Stimulated activated CD4-positive, alpha-beta T cell treated with anti-CD3 and anti-CD28 coated beads, Interleukin-1b, Interleukin-23, amount 100 ng/mL, for 48 hours (primary cell): ENCODE data around the gene PIK3CD.
A peak's percentile ranks its signal among the peaks of the same experiment; 100 is the strongest.
"Not testable (repeated sequence)": the region's sequence is repeated elsewhere in the genome, so short reads cannot be mapped to it uniquely, and the experiment has no call there.

Experiments
- DNase-seq: peaks from one replicate; pipeline ENCODE4 v3.0.0-alpha.2; 2020

PIK3CD gene

GRCh38 chr1:9654834-9655723 is 3.5 kb downstream of the PIK3CD start:
- peak; percentile 71 for DNase-seq

DNA sequence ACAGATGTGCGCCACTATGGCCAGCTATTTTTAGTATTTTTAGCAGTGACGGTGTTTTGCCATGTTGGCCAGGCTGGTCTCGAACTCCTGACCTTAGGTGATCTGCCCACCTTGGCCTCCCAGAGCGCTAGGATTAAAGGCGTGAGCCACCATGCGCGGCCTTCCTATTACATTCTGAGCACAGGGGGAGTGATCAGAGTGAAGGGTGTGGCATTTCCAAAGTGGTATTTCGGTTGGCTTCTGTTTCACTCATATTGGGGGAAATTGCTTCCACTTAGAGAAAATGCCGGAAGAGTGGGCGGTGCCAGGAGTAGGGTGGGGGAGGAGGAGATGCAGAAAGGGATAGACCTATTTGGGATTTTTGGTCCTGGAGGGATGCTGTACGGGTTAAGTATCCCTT is 4.3 kb downstream of the PIK3CD start:
- no peak for DNase-seq

DNA sequence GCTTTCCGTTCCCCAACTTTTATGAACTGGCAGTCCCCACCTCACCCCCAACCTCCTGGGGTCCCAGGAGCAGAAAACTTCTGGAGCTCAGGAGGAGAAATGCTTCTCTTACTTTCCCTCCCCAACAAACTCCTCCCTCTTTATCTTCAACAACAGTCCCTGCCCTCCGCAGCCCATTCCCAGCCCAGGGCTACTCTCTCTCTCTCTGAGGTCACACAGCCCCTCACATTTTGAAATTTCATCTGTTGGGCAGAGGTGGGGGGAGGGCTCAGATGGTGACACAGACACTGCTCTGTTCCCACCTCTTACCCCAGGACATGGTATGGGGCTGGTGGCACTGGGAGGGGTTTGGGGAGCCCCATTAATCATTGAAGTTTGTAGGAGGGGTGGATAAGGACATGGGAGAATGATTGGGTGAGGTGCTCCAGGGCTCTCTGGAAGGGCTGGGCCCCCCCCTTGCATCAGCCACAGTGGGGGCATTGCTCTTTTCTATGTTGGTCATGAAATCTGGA is 6.0 kb downstream of the PIK3CD start:
- peak; percentile 27 for DNase-seq

DNA sequence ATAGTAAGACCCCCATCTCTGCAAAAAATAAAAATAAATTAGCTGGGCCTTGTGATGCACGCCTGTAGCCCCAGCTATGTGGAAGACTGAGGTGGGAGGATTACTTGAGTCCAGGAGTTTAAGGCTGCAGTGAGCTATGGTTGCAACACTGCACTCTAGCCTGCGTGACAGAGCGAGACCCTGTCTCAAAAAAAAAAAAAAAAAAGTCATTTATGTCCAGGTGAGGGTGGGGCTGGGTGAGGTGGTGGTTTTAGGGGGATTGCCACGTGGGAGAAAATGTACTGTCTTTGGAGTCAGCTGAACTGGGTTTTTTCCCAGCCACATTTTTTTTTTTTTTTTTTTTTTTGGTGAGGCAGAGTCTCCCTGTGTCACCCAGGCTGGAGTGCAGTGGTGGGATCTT is 6.7 kb downstream of the PIK3CD start:
- peak; percentile 25 for DNase-seq

DNA sequence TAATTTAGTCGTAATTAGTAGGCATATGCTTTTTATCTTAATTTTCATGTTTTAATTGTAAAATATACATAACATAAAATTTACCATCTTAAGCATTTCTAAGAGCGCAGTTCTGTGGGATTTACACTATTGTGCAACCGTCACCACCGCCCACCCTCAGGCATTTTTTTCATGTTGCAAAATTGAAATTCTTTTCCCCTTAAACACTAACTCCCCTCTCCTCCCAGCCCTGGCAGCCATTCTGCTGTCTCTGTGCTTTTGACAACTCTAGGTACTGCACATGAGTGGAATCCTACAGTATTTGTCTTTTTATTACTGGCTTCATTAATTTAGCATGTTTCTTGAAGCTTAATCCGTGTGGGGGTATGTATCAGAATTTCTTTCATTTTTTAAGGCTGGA is 7.8 kb downstream of the PIK3CD start:
- no peak for DNase-seq

GRCh38 chr1:9663257-9663656 is 11.7 kb downstream of the PIK3CD start:
- no peak for DNase-seq

DNA sequence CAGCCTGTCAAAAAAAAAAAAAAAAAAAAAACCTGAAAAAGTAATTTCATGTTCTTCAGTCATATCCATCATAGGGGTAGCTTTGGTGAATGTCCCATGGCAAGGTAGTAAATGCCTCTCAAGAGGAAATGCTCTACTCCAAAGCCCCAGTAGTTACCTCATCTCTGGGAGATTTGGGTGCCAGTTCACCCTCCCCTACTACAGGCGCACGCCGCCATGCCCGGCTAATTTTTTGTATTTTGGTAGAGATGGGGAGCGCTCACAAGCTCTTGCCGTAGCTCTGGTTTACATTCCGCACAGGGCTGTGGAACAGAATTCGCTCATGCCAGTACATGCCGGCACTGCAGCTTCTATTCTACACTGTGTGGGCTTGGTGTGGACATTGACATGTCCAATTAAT is 13.7 kb downstream of the PIK3CD start:
- no peak for DNase-seq

GRCh38 chr1:9668080-9668479 is 16.5 kb downstream of the PIK3CD start:
- no peak for DNase-seq

DNA sequence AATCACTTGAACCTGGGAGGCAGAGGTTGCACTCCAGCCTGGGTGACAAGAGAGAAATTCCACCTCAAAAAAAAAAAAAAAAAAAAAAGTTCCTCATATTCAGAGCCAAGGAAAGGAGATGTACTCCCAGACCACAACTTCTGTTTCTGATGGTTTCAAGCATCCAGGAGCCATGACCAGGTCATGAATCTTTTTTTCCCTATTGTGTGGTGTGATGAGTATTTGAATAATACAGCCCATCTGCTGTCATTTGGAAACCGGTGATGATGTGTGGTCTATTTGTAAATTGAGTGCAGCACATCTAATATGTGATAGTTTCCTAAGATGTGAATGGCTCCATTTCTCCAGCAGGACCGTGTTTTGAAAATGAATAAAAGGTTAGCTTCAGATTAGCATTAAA is 18.6 kb downstream of the PIK3CD start:
- peak; percentile 22 for DNase-seq

DNA sequence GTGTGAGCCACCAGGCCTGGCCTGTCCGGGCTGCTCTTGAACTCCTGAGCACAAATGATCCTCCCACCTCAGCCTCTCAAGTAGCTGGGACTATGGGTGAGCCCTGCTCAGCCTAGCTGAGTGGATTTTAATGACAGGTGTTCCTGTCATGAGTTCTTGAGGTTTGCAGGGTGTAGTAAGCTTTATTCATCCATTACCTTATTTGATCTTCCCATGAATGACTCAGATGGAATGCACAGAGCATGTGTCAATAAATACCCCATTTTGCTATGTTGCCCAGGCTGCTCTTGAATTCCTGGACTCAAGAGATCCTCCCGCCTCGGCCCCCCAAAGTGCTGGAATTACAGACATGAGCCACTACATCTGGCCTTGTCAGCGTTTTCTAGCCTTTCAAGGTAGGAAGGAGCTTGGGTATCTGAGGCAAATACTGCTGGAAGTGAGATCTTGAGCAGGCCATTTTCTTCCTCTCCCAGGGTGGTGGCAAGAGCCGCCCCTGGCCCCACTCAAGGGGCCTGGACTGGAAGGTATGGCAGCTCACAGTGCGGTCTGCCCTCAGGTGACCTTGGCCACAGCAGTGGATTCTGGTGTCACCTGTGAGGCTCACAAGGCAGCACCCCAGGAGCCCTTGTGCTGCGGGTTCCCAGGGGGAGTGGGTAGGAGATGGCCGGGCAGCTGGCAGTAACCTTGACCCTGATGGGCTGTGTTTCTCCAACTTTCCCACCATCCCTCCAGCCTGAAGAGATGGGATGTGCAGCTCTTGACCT is 20.0 kb downstream of the PIK3CD start:
- DNase-seq: peak; percentile 54

- DNase-seq: no peak
Observed at GRCh38 chr1:9672444-9672843, 20.9 kb downstream of the PIK3CD start.

GRCh38 chr1:9675393-9675792 is 23.9 kb downstream of the PIK3CD start:
- DNase-seq: no peak

- DNase-seq: not testable (repeated sequence)
Observed at GRCh38 chr1:9676128-9676527, 24.6 kb downstream of the PIK3CD start.

GRCh38 chr1:9676815-9677393 is 25.4 kb downstream of the PIK3CD start:
- no peak for DNase-seq

DNA sequence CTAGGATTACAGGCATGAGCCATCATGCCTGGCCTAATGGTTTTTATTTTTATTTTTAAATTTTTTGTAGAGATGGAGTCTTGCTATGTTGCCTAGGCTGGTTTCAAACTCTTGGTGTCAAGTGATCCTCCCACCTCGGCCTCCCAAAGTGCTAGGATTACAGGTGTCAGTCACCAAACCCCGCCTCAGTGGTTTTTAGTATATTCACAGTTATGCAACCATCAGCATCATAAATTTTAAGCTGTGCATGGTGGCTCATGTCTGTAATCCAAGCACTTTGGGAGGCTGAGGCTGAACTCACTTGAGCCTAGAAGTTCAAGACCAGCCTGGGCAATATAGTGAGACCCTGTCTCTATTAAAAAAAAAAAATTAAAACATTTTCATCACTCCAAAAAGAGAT is 28.6 kb downstream of the PIK3CD start:
- no peak for DNase-seq

DNA sequence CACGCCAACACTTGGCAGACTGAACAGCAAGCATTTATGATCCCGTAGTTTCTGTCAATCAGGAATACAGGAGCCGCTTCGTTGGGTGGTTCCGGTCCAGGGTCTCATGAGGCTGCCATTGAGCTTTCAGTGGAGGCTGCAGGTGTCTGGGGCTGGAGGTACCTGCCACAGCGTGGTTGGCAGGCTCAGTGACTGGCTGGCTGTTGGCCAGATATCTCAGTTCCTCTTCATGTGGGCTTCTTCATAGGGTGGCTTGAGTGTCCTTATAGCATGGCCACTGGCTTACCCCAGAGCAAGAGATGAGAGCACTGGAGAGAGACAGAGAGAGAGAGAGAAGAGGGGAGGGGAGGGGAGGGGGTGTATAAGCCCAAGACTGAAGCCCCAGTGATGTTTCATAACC is 29.3 kb downstream of the PIK3CD start:
- DNase-seq: no peak

DNA sequence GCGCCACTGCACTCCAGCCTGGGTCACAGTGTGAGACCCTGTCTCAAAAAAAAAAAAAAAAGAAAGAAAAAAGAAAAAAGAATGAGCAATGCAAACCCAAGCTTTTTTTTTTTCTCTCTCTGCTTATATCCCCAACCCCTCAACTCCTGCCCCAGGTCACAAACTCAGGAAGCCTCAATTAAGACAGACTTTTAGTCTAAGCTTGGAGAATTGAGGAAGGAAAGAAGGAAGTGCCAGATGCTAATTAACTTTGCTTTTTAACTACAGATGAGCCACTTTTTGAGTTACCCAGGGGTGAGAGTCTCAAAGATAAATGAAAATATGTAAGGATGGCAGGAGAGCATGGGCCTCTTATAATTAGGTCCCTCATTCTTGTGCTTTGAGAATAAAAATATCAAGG is 33.3 kb downstream of the PIK3CD start:
- no peak for DNase-seq

DNA sequence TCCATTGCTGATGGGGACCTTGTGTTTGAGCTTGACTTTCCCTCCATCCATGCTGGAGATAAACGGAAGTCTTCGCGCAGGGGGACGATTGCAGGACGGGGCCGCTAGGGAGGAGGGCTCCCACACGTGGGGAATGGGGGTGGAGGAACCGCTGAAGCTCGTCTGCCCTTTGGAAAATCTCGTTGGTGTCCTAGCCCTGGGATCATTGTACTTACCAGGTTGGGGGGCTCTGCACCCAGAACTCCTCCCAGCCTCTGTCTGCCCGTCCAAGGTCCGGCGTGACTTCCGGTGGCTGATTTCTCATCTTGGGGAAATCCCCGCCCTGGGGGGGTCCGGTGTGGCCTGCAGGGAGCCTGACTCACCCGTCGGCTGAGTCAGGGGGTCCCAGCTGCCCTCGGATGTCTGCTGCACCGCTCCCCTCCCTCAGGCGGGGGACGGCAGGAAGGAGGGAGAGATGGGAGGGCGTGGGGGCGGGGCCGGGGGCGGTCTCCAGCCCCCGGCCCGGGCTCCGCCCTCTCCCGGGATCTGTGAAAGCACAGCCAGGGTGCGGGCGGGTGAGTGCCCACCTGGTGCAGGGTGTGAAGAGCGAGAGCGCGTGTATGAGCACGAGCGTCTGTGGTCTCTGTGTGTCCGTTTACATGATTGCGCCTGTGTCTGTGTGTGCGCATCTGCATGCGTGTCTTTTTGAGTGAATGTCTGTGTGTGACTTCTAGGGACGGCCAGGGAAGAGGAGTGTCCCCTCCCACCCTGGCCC is 35.8 kb downstream of the PIK3CD start:
- peak; percentile 62 for DNase-seq

GRCh38 chr1:9687874-9688582 is 36.5 kb downstream of the PIK3CD start:
- DNase-seq: no peak

DNA sequence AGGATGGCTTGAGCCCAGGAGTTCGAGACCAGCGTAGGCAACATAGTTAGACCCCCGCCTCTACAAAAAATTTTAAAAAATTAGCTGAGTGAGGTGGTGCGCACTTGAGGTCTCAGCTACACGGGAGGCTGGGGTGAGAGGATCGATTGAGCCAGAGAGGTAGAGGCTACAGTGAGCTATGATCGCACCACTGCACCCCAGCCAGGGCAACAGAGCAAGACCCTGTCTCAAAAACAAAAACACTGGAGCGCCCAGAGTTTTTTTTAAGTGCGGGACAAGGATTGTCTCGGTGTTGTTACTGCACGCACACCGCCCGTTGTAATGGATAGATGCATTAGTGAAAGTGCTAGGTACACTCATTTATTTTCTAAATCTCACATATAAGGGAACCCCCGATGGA is 37.1 kb downstream of the PIK3CD start:
- no peak for DNase-seq

GRCh38 chr1:9689011-9689706 is 37.6 kb downstream of the PIK3CD start:
- peak; percentile 77 for DNase-seq

- no peak for DNase-seq
Observed at GRCh38 chr1:9689971-9690381, 38.4 kb downstream of the PIK3CD start.
